GM23338 (cell line): ENCODE measurements around the gene ADAD1. TPM values are rescaled to one million over a fixed set of nuclear protein-coding genes. Genes with fewer than 3 reads are reported as not detected.

Experiments used
- ATAC-seq: fragments of 200-7000 bp; cut with Tn5 transposase; 3 replicates; pipeline ENCODE4 v1.9.1; 2020
- DNase-seq: peaks from one replicate; pipeline ENCODE4 v3.0.0-alpha.2; 2015; ENCODE audit warnings: low spot score
- H2AFZ ChIP-seq: fragments of 200-600 bp; sonication (generic); 2 replicates; pipeline ENCODE4 v1.8.0; 2016; ENCODE audit warnings: antibody characterized with exemption, mild to moderate bottlenecking, moderate library complexity
- H3F3A ChIP-seq: fragments of 200-600 bp; sonication (generic); replicated peaks from 2 replicates; pipeline ENCODE4 v1.8.0; 2017; ENCODE audit warnings: antibody characterized with exemption, mixed run types, low read depth
- H3K27ac ChIP-seq: fragments of 200-600 bp; sonication (generic); 2 replicates; pipeline ENCODE4 v1.6.1; 2016; ENCODE audit warnings: low read depth
- H3K27me3 ChIP-seq: fragments of 200-600 bp; sonication (generic); 2 replicates; pipeline ENCODE4 v1.8.0; 2016; ENCODE audit warnings: mild to moderate bottlenecking, mixed run types, moderate library complexity; ENCODE audit not compliant: insufficient read depth
- H3K36me3 ChIP-seq: fragments of 200-600 bp; sonication (generic); 2 replicates; pipeline ENCODE4 v1.8.0; 2016; ENCODE audit warnings: mild to moderate bottlenecking; ENCODE audit not compliant: insufficient read depth
- H3K4me1 ChIP-seq: fragments of 200-600 bp; sonication (generic); 2 replicates; pipeline ENCODE4 v1.8.0; 2016; ENCODE audit warnings: mild to moderate bottlenecking, moderate library complexity; ENCODE audit not compliant: insufficient read depth
- H3K4me2 ChIP-seq: fragments of 200-600 bp; sonication (generic); 2 replicates; pipeline ENCODE4 v1.7.1; 2017; ENCODE audit warnings: mixed run types
- H3K4me3 ChIP-seq: fragments of 200-600 bp; sonication (generic); 2 replicates; pipeline ENCODE4 v1.6.1; 2016; ENCODE audit warnings: mixed run types
- H3K79me2 ChIP-seq: fragments of 200-600 bp; sonication (generic); replicated peaks from 2 replicates; pipeline ENCODE4 v1.8.0; 2017; ENCODE audit warnings: mild to moderate bottlenecking; ENCODE audit not compliant: insufficient read depth
- H3K9me2 ChIP-seq: fragments of 200-600 bp; sonication (generic); 2 replicates; pipeline ENCODE4 v1.8.0; 2017; ENCODE audit not compliant: insufficient read depth
- H4K20me1 ChIP-seq: fragments of 200-600 bp; sonication (generic); replicated peaks from 2 replicates; pipeline ENCODE4 v1.8.0; 2017; ENCODE audit warnings: mild to moderate bottlenecking; ENCODE audit not compliant: insufficient read depth
- H3K27ac Mint-ChIP-seq: 2 replicates; pipeline ENCODE4 v1.8.0; 2020; ENCODE audit warnings: inconsistent platforms, mild to moderate bottlenecking, moderate library complexity, mixed read lengths
- H3K27me3 Mint-ChIP-seq: 3 replicates; pipeline ENCODE4 v1.8.0; 2022; ENCODE audit warnings: low read depth, mild to moderate bottlenecking, moderate library complexity, mixed read lengths, inconsistent platforms; ENCODE audit not compliant: insufficient read depth, poor library complexity
- H3K36me3 Mint-ChIP-seq: 3 replicates; pipeline ENCODE4 v1.8.0; 2021; ENCODE audit warnings: low read depth, mild to moderate bottlenecking, inconsistent platforms, moderate library complexity, mixed read lengths
- H3K4me1 Mint-ChIP-seq: 3 replicates; pipeline ENCODE4 v1.8.0; 2020; ENCODE audit warnings: mild to moderate bottlenecking, inconsistent platforms, mixed read lengths
- H3K4me3 Mint-ChIP-seq: 3 replicates; pipeline ENCODE4 v1.8.0; 2021; ENCODE audit warnings: moderate library complexity, mild to moderate bottlenecking, inconsistent platforms, mixed read lengths
- H3K9me3 Mint-ChIP-seq: 3 replicates; pipeline ENCODE4 v1.8.0; 2020; ENCODE audit warnings: moderate library complexity, mild to moderate bottlenecking, inconsistent platforms, mixed read lengths
- CREB1 ChIP-seq: fragments of 250-450 bp; sonication (Bioruptor Pico); IDR thresholded peaks from 2 replicates; pipeline ENCODE4 v1.5.0; 2020; ENCODE audit warnings: low read depth, mild to moderate bottlenecking, moderate library complexity
- POLR2AphosphoS5 ChIP-seq: IDR thresholded peaks from 2 replicates; pipeline ENCODE4 v1.6.1; 2016; ENCODE audit warnings: antibody characterized with exemption, low read depth
- STAT1 ChIP-seq: IDR thresholded peaks from one replicate; pipeline ENCODE4 v1.6.1; 2016; ENCODE audit warnings: antibody characterized with exemption; ENCODE audit not compliant: unreplicated experiment
- ZNF331 ChIP-seq: fragments of 250-450 bp; sonication (Bioruptor Pico); IDR thresholded peaks from 2 replicates; pipeline ENCODE4 v1.5.0; 2020; ENCODE audit warnings: low read depth, mild to moderate bottlenecking, moderate library complexity
- ZNF462 ChIP-seq: fragments of 250-450 bp; sonication (Bioruptor Pico); IDR thresholded peaks from 2 replicates; pipeline ENCODE4 v1.5.0; 2020; ENCODE audit warnings: mild to moderate bottlenecking, moderate library complexity
- polyA plus RNA-seq: library from polyadenylated mRNA; unstranded; fragments of >200 nt; fragmentation: Nextera tagmentation; extraction: Ambion mirVana; gene quantifications from 2 replicates; pipeline ENCODE4 v1.2.1, GENCODE V29; 2016
- total RNA-seq: library from RNA; depleted of rRNA; stranded (reverse); fragments of >200 nt; shearing (Covaris generic); gene quantifications from 2 replicates; pipeline ENCODE4 v1.2.3, GENCODE V29; 2014
- TF ChIP-seq, protein P1 (sequence below): IDR thresholded peaks from one replicate; pipeline ENCODE4 v1.6.1; 2018; ENCODE audit warnings: antibody characterized with exemption; ENCODE audit not compliant: unreplicated experiment
- TF ChIP-seq, protein P2 (sequence below), 2 experiments: fragments of 200-600 bp in 1 of 2; sonication (generic) in 1 of 2; conservative IDR thresholded peaks; 2 replicates each; pipeline versions ENCODE4 v1.5.1 to v1.6.1; 2016 to 2017; ENCODE audit warnings: antibody characterized with exemption in 2 of 2, low read depth in 2 of 2, mild to moderate bottlenecking in 2 of 2, moderate library complexity in 1 of 2

The ADAD1 gene
- total and polyA plus RNA-seq, 2 experiments from 2014 or later = not detected

- no peaks in the 10 kb centered on the region for H3K27me3 Mint-ChIP-seq
- Histone ChIP-seq H3K4me1 (no peaks in the 10 kb centered on the region), H3K79me2 (no peaks in the 10 kb centered on the region), H3K9me2 (no peaks in the 10 kb centered on the region), H3F3A (no peaks in the 10 kb centered on the region), H3K4me3 (no peak overlapping the region), H2AFZ (no peak overlapping the region), H3K4me2 (no peak overlapping the region), H3K36me3 (no peaks in the 10 kb centered on the region), H4K20me1 (no peaks in the 10 kb centered on the region), H3K27me3 (no peaks in the 10 kb centered on the region), H3K27ac (no peak overlapping the region)
- no peaks in the 10 kb centered on the region for H3K9me3 Mint-ChIP-seq
- H3K27ac Mint-ChIP-seq = no peak overlapping the region
- TF ChIP-seq, protein P1, sequence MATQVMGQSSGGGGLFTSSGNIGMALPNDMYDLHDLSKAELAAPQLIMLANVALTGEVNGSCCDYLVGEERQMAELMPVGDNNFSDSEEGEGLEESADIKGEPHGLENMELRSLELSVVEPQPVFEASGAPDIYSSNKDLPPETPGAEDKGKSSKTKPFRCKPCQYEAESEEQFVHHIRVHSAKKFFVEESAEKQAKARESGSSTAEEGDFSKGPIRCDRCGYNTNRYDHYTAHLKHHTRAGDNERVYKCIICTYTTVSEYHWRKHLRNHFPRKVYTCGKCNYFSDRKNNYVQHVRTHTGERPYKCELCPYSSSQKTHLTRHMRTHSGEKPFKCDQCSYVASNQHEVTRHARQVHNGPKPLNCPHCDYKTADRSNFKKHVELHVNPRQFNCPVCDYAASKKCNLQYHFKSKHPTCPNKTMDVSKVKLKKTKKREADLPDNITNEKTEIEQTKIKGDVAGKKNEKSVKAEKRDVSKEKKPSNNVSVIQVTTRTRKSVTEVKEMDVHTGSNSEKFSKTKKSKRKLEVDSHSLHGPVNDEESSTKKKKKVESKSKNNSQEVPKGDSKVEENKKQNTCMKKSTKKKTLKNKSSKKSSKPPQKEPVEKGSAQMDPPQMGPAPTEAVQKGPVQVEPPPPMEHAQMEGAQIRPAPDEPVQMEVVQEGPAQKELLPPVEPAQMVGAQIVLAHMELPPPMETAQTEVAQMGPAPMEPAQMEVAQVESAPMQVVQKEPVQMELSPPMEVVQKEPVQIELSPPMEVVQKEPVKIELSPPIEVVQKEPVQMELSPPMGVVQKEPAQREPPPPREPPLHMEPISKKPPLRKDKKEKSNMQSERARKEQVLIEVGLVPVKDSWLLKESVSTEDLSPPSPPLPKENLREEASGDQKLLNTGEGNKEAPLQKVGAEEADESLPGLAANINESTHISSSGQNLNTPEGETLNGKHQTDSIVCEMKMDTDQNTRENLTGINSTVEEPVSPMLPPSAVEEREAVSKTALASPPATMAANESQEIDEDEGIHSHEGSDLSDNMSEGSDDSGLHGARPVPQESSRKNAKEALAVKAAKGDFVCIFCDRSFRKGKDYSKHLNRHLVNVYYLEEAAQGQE = no peak
- no peak for TF ChIP-seq POLR2AphosphoS5
- ATAC-seq (no peak), DNase-seq (no peak)
- no peaks in the 10 kb centered on the region for H3K36me3 Mint-ChIP-seq
- H3K4me1 Mint-ChIP-seq = no peaks in the 10 kb centered on the region
- H3K4me3 Mint-ChIP-seq = no peak overlapping the region
Measured at GRCh38 chr4:122431351-122431750, 52.5 kb downstream of the ADAD1 start.

GRCh38 chr4:122434285-122434684 lies 55.5 kb downstream of the ADAD1 start:
- H3K4me3 Mint-ChIP-seq = no peak overlapping the region
- H3K9me3 Mint-ChIP-seq = no peaks in the 10 kb centered on the region
- H3K9me2 ChIP-seq = no peaks in the 10 kb centered on the region
- no peak overlapping the region for H3K4me2 ChIP-seq
- no peak overlapping the region for H3K27ac Mint-ChIP-seq
- no peaks in the 10 kb centered on the region for H3K27me3 Mint-ChIP-seq
- H4K20me1 ChIP-seq = no peaks in the 10 kb centered on the region
- no peak overlapping the region for H2AFZ ChIP-seq
- DNase-seq = no peak
- H3K4me1 ChIP-seq = no peaks in the 10 kb centered on the region
- H3K79me2 ChIP-seq = no peaks in the 10 kb centered on the region
- no peak for ATAC-seq
- H3K4me1 Mint-ChIP-seq = no peaks in the 10 kb centered on the region
- no peaks in the 10 kb centered on the region for H3F3A ChIP-seq
- no peaks in the 10 kb centered on the region for H3K36me3 Mint-ChIP-seq
- no peak overlapping the region for H3K27ac ChIP-seq
- H3K4me3 ChIP-seq = no peak overlapping the region
- no peaks in the 10 kb centered on the region for H3K36me3 ChIP-seq
- H3K27me3 ChIP-seq = no peaks in the 10 kb centered on the region
- TF ChIP-seq, protein P2, sequence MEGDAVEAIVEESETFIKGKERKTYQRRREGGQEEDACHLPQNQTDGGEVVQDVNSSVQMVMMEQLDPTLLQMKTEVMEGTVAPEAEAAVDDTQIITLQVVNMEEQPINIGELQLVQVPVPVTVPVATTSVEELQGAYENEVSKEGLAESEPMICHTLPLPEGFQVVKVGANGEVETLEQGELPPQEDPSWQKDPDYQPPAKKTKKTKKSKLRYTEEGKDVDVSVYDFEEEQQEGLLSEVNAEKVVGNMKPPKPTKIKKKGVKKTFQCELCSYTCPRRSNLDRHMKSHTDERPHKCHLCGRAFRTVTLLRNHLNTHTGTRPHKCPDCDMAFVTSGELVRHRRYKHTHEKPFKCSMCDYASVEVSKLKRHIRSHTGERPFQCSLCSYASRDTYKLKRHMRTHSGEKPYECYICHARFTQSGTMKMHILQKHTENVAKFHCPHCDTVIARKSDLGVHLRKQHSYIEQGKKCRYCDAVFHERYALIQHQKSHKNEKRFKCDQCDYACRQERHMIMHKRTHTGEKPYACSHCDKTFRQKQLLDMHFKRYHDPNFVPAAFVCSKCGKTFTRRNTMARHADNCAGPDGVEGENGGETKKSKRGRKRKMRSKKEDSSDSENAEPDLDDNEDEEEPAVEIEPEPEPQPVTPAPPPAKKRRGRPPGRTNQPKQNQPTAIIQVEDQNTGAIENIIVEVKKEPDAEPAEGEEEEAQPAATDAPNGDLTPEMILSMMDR (conservative IDR thresholded peaks at IDR 0.05; ENCODE audit: low read depth in 2 of 2) = no peak
- TF ChIP-seq ZNF462 (no peak), CREB1 (CRISPR knock-in tag) (no peak), STAT1 (no peak), ZNF331 (CRISPR knock-in tag) (no peak)
